Umbilical cord (tissue), 2 donors: ENCODE measurements around the gene SPAG4. TPM values are rescaled to one million over a fixed set of nuclear protein-coding genes. Genes with fewer than 3 reads are reported as not detected.

Experiments used
- DNase-seq: peaks from one replicate; pipeline ENCODE4 v3.0.0-alpha.2; 2015; ENCODE audit warnings: low spot score
- total RNA-seq: library from RNA; depleted of rRNA; stranded (reverse); fragments of >200 nt; gene quantifications from one replicate; pipeline ENCODE4 v1.2.3, GENCODE V29; 2014; ENCODE audit warnings: low replicate concordance; ENCODE audit not compliant: insufficient read depth

SPAG4 gene
- total RNA-seq, 1 donor from 2014 or later, result 15.6 TPM

GRCh38 chr20:35621560-35621946 is 5.9 kb downstream of the SPAG4 start:
- DNase-seq, result no peak

- no peak for DNase-seq
These were observed 10.2 kb downstream of the SPAG4 start for GRCh38 chr20:35625584-35626385.

GRCh38 chr20:35626386-35627001 is 10.9 kb downstream of the SPAG4 start:
- no peak for DNase-seq

- no peak for DNase-seq
These were observed 11.5 kb downstream of the SPAG4 start for GRCh38 chr20:35627121-35627520.

GRCh38 chr20:35629427-35630145 is 14.0 kb downstream of the SPAG4 start:
- no peak for DNase-seq

GRCh38 chr20:35630636-35631035 is 15.0 kb downstream of the SPAG4 start:
- no peak for DNase-seq

- no peak for DNase-seq
These were observed 17.0 kb downstream of the SPAG4 start for GRCh38 chr20:35632539-35633115.

- DNase-seq, result peak; percentile 16
These were observed 20.0 kb downstream of the SPAG4 start for GRCh38 chr20:35635652-35636051.

GRCh38 chr20:35636095-35636494 is 20.5 kb downstream of the SPAG4 start:
- DNase-seq, result no peak

GRCh38 chr20:35637276-35637675 is 21.6 kb downstream of the SPAG4 start:
- no peak for DNase-seq

- no peak for DNase-seq
These were observed 23.1 kb downstream of the SPAG4 start for GRCh38 chr20:35638751-35639150.

GRCh38 chr20:35640724-35641123 is 25.1 kb downstream of the SPAG4 start:
- DNase-seq, result no peak

GRCh38 chr20:35641743-35642142 is 26.1 kb downstream of the SPAG4 start:
- DNase-seq, result no peak

GRCh38 chr20:35643045-35643444 is 27.4 kb downstream of the SPAG4 start:
- DNase-seq, result no peak

- no peak for DNase-seq
These were observed 29.2 kb downstream of the SPAG4 start for GRCh38 chr20:35644806-35645205.

GRCh38 chr20:35648836-35649235 is 33.2 kb downstream of the SPAG4 start:
- DNase-seq, result no peak

GRCh38 chr20:35650632-35651031 is 35.0 kb downstream of the SPAG4 start:
- DNase-seq, result no peak

- DNase-seq, result no peak
These were observed 36.3 kb downstream of the SPAG4 start for GRCh38 chr20:35651958-35652357.

- no peak for DNase-seq
These were observed 37.2 kb downstream of the SPAG4 start for GRCh38 chr20:35652641-35653429.

- no peak for DNase-seq
These were observed 37.8 kb downstream of the SPAG4 start for GRCh38 chr20:35653430-35653734.

- DNase-seq, result no peak
These were observed 38.3 kb downstream of the SPAG4 start for GRCh38 chr20:35653893-35654292.

- no peak for DNase-seq
These were observed 38.8 kb downstream of the SPAG4 start for GRCh38 chr20:35654415-35654814.
